NCI-H82 treated with DMSO at 0.1 percent for 48 hours (cell line): Measurements from ENCODE around the gene FOXO6.
"Not testable (repeated sequence)": the region's sequence is repeated elsewhere in the genome, so short reads cannot be mapped to it uniquely, and the experiment has no call there.

Experiments
- DNase-seq: peaks from one replicate; lab custom pipeline; 2025; ENCODE audit not compliant: unreplicated experiment; lab: John Stamatoyannopoulos, UW

FOXO6 gene

DNA sequence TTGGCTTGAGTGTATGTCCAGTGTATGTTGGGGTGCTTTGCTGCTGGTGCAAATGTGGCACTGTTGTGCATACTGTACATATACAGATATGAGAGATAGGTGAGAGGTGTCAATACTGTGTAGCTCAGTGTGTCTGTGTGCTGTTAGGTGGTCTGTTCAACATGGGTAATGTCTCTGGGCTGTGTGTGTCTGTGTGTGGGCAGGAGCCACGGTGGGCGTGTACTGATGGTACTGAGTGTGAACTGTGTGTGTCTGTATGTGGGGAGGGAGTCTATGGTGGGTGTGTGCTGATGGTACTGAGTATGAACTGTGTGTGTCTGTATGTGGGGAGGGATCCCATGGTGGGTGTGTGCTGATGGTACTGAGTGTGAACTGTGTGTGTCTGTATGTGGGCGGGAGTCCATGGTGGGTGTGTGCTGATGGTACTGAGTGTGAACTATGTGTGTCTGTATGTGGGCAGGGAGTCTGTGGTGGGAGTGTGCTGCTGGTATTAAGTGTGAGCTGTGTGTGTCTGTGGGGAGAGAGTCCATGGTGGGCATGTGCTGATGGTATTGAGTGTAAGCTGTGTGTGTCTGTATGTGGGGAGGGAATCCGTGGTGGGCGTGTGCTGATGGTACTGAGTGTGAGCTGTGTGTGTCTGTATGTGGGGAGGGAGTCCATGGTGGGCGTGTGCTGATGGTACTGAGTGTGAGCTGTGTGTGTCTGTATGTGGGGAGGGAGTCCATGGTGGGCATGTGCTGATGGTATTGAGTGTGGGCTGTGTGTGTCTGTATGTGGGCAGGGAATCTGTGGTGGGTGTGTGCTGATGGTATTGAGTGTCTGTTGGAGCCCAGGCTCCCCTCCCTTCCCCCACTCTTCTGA is 32.2 kb upstream of the FOXO6 start:
- no peak for DNase-seq

DNA sequence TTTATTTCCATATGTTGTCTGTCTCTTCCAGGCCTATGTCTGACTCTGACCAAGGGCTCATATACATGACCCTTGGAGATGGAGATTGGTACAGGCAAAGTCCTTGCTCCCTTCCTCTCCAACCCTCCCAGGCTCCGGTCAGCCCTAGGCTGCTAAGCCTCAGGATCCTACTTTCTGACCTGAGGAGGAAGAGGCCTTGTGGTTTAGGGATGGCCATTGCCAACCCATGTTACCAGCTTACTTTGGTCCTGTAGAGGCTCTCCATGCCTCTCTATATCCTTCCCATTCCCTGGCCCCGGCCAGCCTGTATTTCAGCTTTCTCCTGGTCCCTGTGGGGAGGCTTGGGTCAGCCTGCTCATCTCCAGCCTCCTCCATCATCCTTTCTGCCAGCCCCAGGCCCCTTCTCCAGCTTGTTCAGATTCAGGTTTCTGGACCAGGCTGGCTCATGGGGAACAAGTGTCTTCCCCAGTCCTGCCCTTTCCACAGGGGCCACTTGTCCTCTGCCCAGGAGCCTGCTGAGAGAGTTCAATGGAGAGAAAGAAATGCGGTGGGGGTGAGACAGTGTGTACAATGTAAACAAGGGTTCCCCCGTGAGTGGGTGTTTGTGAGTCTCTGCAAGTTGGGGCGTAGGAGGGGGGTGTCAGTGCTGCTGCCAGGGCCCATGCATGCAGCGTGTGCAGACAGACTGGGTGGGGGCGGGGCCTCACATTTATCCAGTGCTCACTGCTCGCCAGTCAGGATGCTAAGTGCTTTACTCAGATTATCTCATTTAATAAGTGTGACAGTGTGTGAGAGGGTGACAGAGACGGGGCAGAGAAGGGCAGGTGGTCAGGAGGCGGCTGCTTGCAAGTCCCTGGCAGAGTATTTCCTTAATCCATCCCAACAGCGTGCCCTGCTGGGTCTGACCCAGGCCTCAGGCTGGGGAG is 31.3 kb upstream of the FOXO6 start:
- DNase-seq, result peak; percentile 95

DNA sequence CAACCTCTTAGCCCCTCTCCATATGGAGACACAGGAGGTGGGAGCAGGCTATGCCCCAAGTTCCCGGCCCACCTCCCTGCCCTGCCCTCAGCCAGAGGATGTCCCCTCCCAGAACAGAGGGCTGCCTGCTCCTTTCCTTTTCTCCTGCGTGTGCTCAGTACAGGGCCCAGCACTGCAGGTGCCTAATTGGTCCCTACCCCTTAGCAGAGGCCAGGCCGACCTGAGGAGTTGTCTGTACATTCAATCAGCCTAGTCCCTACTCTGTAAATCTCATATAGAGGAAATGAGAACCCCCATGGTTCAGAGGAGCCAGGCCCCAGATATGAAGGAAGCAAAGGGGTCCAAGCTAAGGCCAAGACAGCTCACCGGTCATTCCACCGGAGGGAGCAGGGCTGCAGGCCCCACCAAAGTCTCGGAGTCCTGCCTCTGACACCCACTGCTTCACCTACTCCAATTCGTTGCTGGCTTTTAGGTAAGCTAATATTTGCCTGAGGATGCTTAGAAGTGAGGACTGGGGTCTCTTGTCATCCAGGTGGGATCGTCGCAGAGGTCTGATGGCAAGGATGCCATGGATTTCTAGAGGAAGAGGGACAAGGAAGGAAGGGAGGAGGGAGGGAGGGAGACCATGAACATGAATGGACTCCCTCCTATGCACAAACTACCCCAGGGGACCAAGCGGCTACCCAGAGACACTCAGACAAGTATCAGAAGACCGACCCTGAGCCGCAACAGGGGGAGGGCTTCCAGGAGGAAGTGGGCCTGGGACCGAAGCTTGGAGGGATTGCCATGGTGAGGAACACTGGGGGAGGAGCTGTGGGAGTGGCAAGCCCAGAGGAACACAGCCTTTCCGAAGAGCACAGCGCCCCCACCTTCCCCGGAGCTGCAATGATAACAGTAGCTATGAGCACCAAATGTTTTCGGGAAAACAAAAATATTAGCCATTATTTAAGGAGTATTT is 30.4 kb upstream of the FOXO6 start:
- peak; percentile 51 for DNase-seq

GRCh38 chr1:41331546-41331917 is 29.7 kb upstream of the FOXO6 start:
- DNase-seq, result no peak

DNA sequence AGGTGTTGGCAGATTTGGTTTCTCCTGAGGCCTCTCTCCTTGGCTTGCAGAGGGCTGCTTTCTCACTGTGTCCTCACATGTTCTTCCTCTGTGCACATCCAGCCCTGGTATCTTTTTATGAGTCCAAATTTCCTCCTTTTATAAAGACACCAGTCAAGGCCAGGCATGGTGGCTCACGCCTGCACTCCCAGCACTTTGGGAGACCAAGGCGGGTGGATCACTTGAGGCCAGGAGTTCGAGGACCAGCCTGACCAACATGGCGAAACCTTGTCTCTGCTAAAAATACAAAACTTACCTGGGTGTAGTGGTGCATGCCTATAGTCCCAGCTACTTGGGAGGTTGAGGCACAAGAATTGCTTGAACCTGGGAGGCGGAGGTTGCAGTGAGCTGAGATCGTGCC is 29.1 kb upstream of the FOXO6 start:
- DNase-seq, result not testable (repeated sequence)

DNA sequence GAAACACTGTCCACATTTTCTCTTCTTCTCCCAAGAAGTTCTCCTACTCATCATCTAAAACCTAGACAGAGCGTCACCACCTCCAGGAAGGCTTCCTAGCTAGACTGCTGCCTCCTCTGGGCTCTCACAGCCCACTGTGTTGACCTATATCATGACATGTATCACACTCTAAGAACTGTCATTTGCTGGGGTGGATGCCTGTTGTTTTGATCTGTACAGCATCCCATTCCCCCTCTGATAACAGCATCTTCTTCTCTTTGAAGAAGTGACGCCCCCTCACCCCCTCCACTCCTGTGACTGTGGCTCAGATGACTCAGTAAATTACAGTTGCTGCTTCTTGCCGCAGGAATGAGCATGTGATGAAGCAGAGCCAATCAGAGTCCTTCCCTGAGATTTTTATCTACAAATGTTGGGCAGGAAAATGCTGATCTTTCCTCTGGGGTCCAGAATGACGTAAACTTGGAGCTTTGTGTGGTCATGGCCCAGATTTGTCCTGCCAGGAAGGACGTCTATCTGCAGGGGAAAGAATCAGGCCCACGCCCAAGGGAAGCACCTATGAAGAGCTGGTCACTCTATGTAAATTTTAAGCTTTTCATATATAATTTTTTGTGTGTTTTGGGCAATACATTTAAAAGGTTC is 28.0 kb upstream of the FOXO6 start:
- DNase-seq, result no peak

DNA sequence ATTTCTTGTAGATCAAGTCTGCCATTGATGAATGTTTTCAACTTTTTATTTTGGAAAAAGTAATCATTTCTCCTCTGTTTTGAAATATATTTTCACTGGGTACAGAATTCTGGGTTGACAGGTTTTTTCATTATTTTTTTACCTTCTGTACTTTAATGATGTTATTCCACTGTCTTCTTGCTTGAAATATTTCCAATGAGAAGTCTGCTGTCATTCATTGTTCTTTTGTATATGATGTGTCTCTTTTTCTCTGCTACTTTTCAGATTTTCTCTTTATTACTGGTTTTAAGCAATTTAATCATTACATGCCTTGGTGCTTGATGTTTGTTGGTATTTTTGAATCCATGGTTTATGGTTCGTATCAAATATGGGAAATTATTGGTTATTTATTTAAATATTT is 22.4 kb upstream of the FOXO6 start:
- DNase-seq, result no peak

- DNase-seq, result peak; percentile 30
Measured at GRCh38 chr1:41340655-41341364, 20.4 kb upstream of the FOXO6 start.

GRCh38 chr1:41341365-41341683 is 19.9 kb upstream of the FOXO6 start:
- no peak for DNase-seq

GRCh38 chr1:41341772-41342562 is 19.3 kb upstream of the FOXO6 start:
- no peak for DNase-seq

DNA sequence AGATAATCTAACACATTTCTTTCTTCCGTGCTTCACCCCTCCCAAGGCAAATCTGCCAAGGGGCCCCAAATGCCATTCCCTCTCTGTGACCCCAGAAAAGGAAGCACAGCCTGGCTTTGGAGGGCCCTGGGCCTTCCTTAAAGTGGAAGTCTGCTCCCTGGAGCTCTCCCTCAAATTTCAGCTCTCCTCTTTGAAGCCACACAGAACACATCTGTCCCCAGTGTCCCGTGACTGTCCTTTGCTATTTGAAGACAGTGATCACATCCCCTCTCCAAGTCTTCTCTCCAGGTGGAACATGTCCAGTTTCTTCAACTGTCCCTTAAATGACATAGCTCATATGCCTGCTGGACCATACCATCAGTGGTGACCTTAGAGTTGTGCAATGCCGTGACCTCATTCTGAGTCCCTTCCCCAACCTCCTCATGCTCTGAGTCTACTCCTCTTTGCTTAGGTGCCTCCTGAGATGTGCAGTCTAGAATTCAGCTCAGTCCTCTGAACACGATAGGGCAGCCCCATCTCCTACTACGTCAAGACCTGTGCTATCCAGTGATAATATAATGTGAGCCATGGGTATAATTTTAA is 18.4 kb upstream of the FOXO6 start:
- no peak for DNase-seq

- no peak for DNase-seq
Measured at GRCh38 chr1:41343790-41344699, 17.2 kb upstream of the FOXO6 start.

GRCh38 chr1:41344708-41345159 is 16.5 kb upstream of the FOXO6 start:
- DNase-seq, result no peak

- no peak for DNase-seq
Measured at GRCh38 chr1:41345434-41346075, 15.7 kb upstream of the FOXO6 start.

DNA sequence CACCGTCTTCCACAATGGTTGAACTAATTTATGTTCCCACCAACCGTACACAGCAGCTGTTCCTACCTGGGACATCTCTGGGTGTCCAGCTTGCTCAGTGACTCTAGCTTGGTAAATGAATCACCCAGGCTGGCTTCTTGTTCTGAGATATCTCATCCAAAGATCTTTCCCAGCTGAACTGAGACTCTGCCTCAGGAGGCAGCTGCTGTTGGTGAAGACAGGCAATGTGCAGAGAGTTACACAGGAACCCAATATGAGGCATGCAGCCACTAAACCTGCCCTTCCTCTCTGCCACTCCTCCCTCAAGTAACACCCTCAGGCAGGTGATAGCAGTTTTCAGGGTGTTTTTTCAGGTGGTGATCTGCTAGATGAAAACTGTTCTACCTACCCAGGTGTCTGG is 14.0 kb upstream of the FOXO6 start:
- no peak for DNase-seq

DNA sequence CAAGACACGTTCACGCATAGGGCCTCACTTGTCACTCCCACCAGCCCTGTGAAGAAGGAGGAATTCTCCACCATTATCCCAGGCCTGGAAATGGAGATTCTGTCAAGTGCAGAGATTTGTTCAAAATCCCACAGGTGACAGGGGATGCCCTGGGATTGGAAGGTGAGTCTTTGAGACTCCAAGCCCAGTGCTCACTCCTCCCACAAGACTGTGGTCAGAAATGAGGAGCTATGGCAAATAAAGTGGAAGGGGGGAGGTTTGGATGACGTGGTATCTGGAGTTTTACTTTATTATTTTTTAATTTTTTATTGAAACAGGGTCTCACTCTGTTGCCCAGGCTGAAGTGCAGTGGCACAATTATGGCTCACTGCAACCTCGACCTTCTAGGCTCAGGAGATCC is 12.8 kb upstream of the FOXO6 start:
- DNase-seq, result no peak

GRCh38 chr1:41349361-41350054 is 11.7 kb upstream of the FOXO6 start:
- no peak for DNase-seq
